Stimulated activated CD4-positive, alpha-beta T cell treated with anti-CD3 and anti-CD28 coated beads, TNF-alpha, amount 100 ng/mL, for 48 hours (primary cell): ENCODE data around the gene SHISAL1.

Experiments used
- DNase-seq, 3 donors: peaks; one replicate each; pipeline ENCODE4 v3.0.0-alpha.2; 2020; ENCODE audit warnings: low read depth in 3 of 3

SHISAL1 gene

GRCh38 chr22:44209343-44209742, 103.4 kb downstream of the SHISAL1 start:
- DNase-seq, result no peak

GRCh38 chr22:44207981-44208317, 104.8 kb downstream of the SHISAL1 start:
- DNase-seq, result no peak

- no peak for DNase-seq
Measured at GRCh38 chr22:44207173-44207980, 105.4 kb downstream of the SHISAL1 start.

GRCh38 chr22:44206696-44207095, 106.1 kb downstream of the SHISAL1 start:
- no peak for DNase-seq

- no peak for DNase-seq
Measured at GRCh38 chr22:44206330-44206645, 106.5 kb downstream of the SHISAL1 start.

- no peak for DNase-seq
Measured at GRCh38 chr22:44205516-44206329, 107.0 kb downstream of the SHISAL1 start.

- DNase-seq, result no peak
Measured at GRCh38 chr22:44204739-44205515, 107.8 kb downstream of the SHISAL1 start.

GRCh38 chr22:44203203-44203602, 109.5 kb downstream of the SHISAL1 start:
- DNase-seq, result no peak

GRCh38 chr22:44202261-44202789, 110.4 kb downstream of the SHISAL1 start:
- DNase-seq, result no peak

GRCh38 chr22:44201665-44202064, 111.1 kb downstream of the SHISAL1 start:
- DNase-seq, result no peak

GRCh38 chr22:44200855-44201550, 111.7 kb downstream of the SHISAL1 start:
- no peak for DNase-seq

- DNase-seq, result no peak
Measured at GRCh38 chr22:44200451-44200850, 112.3 kb downstream of the SHISAL1 start.

GRCh38 chr22:44199866-44200265, 112.9 kb downstream of the SHISAL1 start:
- no peak for DNase-seq

- no peak for DNase-seq
Measured at GRCh38 chr22:44199164-44199563, 113.6 kb downstream of the SHISAL1 start.

- no peak for DNase-seq
Measured at GRCh38 chr22:44197271-44197670, 115.5 kb downstream of the SHISAL1 start.

GRCh38 chr22:44196731-44197131, 116.0 kb downstream of the SHISAL1 start:
- DNase-seq, result no peak

- no peak for DNase-seq
Measured at GRCh38 chr22:44196241-44196640, 116.5 kb downstream of the SHISAL1 start.

GRCh38 chr22:44195189-44195871, 117.4 kb downstream of the SHISAL1 start:
- no peak for DNase-seq

- DNase-seq, result no peak
Measured at GRCh38 chr22:44194569-44194968, 118.2 kb downstream of the SHISAL1 start.
